GM12878 (cell line): ENCODE measurements around the gene CAB39. TPM values are rescaled to one million over a fixed set of nuclear protein-coding genes. Genes with fewer than 3 reads are reported as not detected.

Experiments
- ATAC-seq: fragments of 200-7000 bp; cut with Tn5 transposase; 3 replicates; pipeline ENCODE4 v1.9.1; 2020; ENCODE audit warnings: mild to moderate bottlenecking, moderate library complexity
- BruUV-seq: library from RNA; stranded (reverse); fragments of 400-500 nt; replicated peaks from 2 replicates; lab custom pipeline; 2021; lab: Mats Ljungman, UMichigan
- CTCF ChIA-PET: fragments of 300-600 bp; sonication (Branson Sonifier 250); formaldehyde crosslinking; extraction: SDS; loops from one replicate; lab custom pipeline; 2021; ENCODE audit warnings: inconsistent platforms; lab: Yijun Ruan, JAX
- POLR2A ChIA-PET: fragments of 350-600 bp; formaldehyde crosslinking; extraction: SDS; loops from one replicate; lab custom pipeline; 2021; ENCODE audit warnings: inconsistent platforms; lab: Charles Lee
- RAD21 ChIA-PET: fragments of 300-600 bp; sonication (Branson Sonifier 250); formaldehyde crosslinking; loops from one replicate; lab custom pipeline; 2023; ENCODE audit warnings: antibody characterized with exemption; ENCODE audit not compliant: unreplicated experiment; lab: Charles Lee
- SMC1A ChIA-PET: fragments of 300-600 bp; sonication (Branson Sonifier 250); formaldehyde crosslinking; loops from one replicate; lab custom pipeline; 2023; ENCODE audit not compliant: unreplicated experiment, uncharacterized antibody; lab: Charles Lee
- DNase-seq: peaks from one replicate; pipeline ENCODE4 v3.0.0-alpha.2; 2011; ENCODE audit warnings: low read depth, low spot score
- FAIRE-seq: peaks from 3 replicates; lab custom pipeline; 2011; peaks lifted over from hg19 to GRCh38; lab: Jason Lieb, UNC
- H2AFZ ChIP-seq: 2 replicates; pipeline ENCODE4 v1.6.0; 2011; ENCODE audit warnings: low read depth, low read length, control low read depth; ENCODE audit not compliant: control insufficient read depth
- H3K27ac ChIP-seq: 2 replicates; pipeline ENCODE4 v1.5.1; 2011; ENCODE audit warnings: control low read depth; ENCODE audit not compliant: control insufficient read depth, insufficient read depth
- H3K27me3 ChIP-seq, 2 experiments: replicated peaks in 1 of 2; 2 replicates each; pipeline versions ENCODE4 v1.6.0 to v1.6.1; 2011; ENCODE audit warnings: low read length in 1 of 2; ENCODE audit not compliant: control insufficient read depth in 2 of 2, insufficient read depth in 2 of 2
- H3K36me3 ChIP-seq, 2 experiments: 2 replicates each; pipeline ENCODE4 v1.5.1; 2011; ENCODE audit warnings: low read length in 1 of 2; ENCODE audit not compliant: control insufficient read depth in 2 of 2, insufficient read depth in 2 of 2
- H3K4me1 ChIP-seq: 2 replicates; pipeline ENCODE4 v1.6.1; 2011; ENCODE audit warnings: mild to moderate bottlenecking, low read length, moderate library complexity, mixed read lengths; ENCODE audit not compliant: control insufficient read depth, insufficient read depth
- H3K4me2 ChIP-seq: 2 replicates; pipeline ENCODE4 v1.6.0; 2011; ENCODE audit warnings: control low read depth; ENCODE audit not compliant: control insufficient read depth, insufficient read depth
- H3K4me3 ChIP-seq: fragments of 200-600 bp; sonication (generic); 2 replicates; pipeline ENCODE4 v1.5.1; 2016
- H3K79me2 ChIP-seq: 2 replicates; pipeline ENCODE4 v1.6.0; 2011; ENCODE audit warnings: low read length; ENCODE audit not compliant: control insufficient read depth, insufficient read depth
- H3K9ac ChIP-seq: 2 replicates; pipeline ENCODE4 v1.8.0; 2011; ENCODE audit warnings: low read length, control low read depth, mixed read lengths; ENCODE audit not compliant: control insufficient read depth, insufficient read depth
- H3K9me3 ChIP-seq: replicated peaks from 3 replicates; pipeline ENCODE4 v1.5.1; 2011; ENCODE audit warnings: mild to moderate bottlenecking, low read length; ENCODE audit not compliant: control insufficient read depth, insufficient read depth
- H4K20me1 ChIP-seq: 2 replicates; pipeline ENCODE4 v1.6.0; 2011; ENCODE audit not compliant: control insufficient read depth, insufficient read depth
- BCLAF1 ChIP-seq: fragments of 450-650 bp; IDR thresholded peaks from 2 replicates; pipeline ENCODE4 v1.6.1; 2017; ENCODE audit warnings: antibody characterized with exemption, mild to moderate bottlenecking, moderate library complexity
- BRCA1 ChIP-seq: IDR thresholded peaks from 2 replicates; pipeline ENCODE4 v1.6.1; 2011; ENCODE audit warnings: low read depth, low read length, improper control_type of control experiment
- FOS ChIP-seq: IDR thresholded peaks from 3 replicates; pipeline ENCODE4 v1.6.1; 2011; ENCODE audit warnings: borderline replicate concordance; ENCODE audit not compliant: insufficient read length; ENCODE audit errors: extremely low read depth
- FOXM1 ChIP-seq: IDR thresholded peaks from 2 replicates; pipeline ENCODE4 v1.6.1; 2012; ENCODE audit warnings: low read depth, mild to moderate bottlenecking, inconsistent platforms, low read length, moderate library complexity
- HDGF ChIP-seq: fragments of 450-650 bp; IDR thresholded peaks from 2 replicates; pipeline ENCODE4 v1.6.1; 2016; ENCODE audit warnings: antibody characterized with exemption
- JUND ChIP-seq: IDR thresholded peaks from 2 replicates; pipeline ENCODE4 v1.6.1; 2012; ENCODE audit warnings: low read depth, mild to moderate bottlenecking, low read length, improper control_type of control experiment, moderate library complexity
- KLF5 ChIP-seq: fragments of 450-650 bp; IDR thresholded peaks from 2 replicates; pipeline ENCODE4 v1.6.1; 2014; ENCODE audit warnings: mild to moderate bottlenecking; ENCODE audit not compliant: partially characterized antibody
- MXI1 ChIP-seq: fragments of 150-350 bp; IDR thresholded peaks from 2 replicates; pipeline ENCODE4 v1.6.1; 2011; ENCODE audit warnings: low read depth, mild to moderate bottlenecking, inconsistent platforms, low read length, improper control_type of control experiment
- PKNOX1 ChIP-seq: fragments of 450-650 bp; IDR thresholded peaks from 2 replicates; pipeline ENCODE4 v1.6.1; 2016; ENCODE audit warnings: mild to moderate bottlenecking
- RAD21 ChIP-seq: IDR thresholded peaks from 2 replicates; pipeline ENCODE4 v1.6.1; 2011; ENCODE audit warnings: mild to moderate bottlenecking, low read depth, low read length, moderate library complexity; ENCODE audit not compliant: insufficient read depth
- RUNX3 ChIP-seq: IDR thresholded peaks from 2 replicates; pipeline ENCODE4 v1.6.1; 2012; ENCODE audit warnings: low read length, inconsistent platforms
- STAT3 ChIP-seq: IDR thresholded peaks from 2 replicates; pipeline ENCODE4 v1.6.1; 2011; ENCODE audit warnings: low read depth, low read length, improper control_type of control experiment
- ZNF274 ChIP-seq: IDR thresholded peaks from one replicate; pipeline ENCODE4 v1.8.0; 2011; ENCODE audit not compliant: insufficient read length, insufficient read depth
- ZSCAN29 ChIP-seq: fragments of 450-650 bp; IDR thresholded peaks from 2 replicates; pipeline ENCODE4 v1.6.1; 2017; ENCODE audit warnings: mild to moderate bottlenecking, moderate library complexity
- WGBS: methylation state at CpG from one replicate; pipeline ENCODE4 v1.1.6; 2016; ENCODE audit warnings: low lambda C conversion rate; ENCODE audit not compliant: insufficient replicate concordance, insufficient coverage; ENCODE audit errors: missing lambda C conversion rate; 5-methylcytosine and 5-hydroxymethylcytosine counted together
- in situ Hi-C: fragments of 300-500 bp; cut with MboI; formaldehyde crosslinking; loops from 9 replicates; pipeline ENCODE4 v1.14.3; 2018; ENCODE audit warnings: mixed read lengths
- intact Hi-C: fragments of 100-400 bp; cut with micrococcal nuclease; formaldehyde crosslinking; loops from one replicate; pipeline ENCODE4 v1.14.2; 2022; ENCODE audit not compliant: unreplicated experiment
- polyA plus RNA-seq, 11 experiments: library from polyadenylated mRNA; depleted of rRNA in 4 of 11; unstranded in 6 of 11; stranded (reverse) in 5 of 11; fragments of >200 nt; fragmentation: Nextera tagmentation in 4 of 11; fragmentation: Illumina TruSeq in 1 of 11; extraction: Ambion mirVana in 4 of 11; extraction: Trizol in 1 of 11; gene quantifications; 1 replicate in 1 of 11; 2 replicates in 10 of 11; pipeline versions ENCODE4 v1.2.1 to v1.2.3, GENCODE V29; 2011 to 2016; ENCODE audit warnings: inconsistent platforms in 2 of 11, missing spikeins in 2 of 11, low read depth in 1 of 11
- total RNA-seq, 4 experiments: library from RNA; depleted of rRNA in 3 of 4; stranded (reverse); fragments of >200 nt in 3 of 4; fragmentation: Illumina TruSeq in 1 of 4; extraction: Trizol in 1 of 4; gene quantifications; 2 replicates each; pipeline versions ENCODE4 v1.2.1 to v1.2.3, GENCODE V29; 2013 to 2021
- TF ChIP-seq, protein P1 (sequence below): IDR thresholded peaks from 2 replicates; pipeline ENCODE4 v1.6.1; 2011; ENCODE audit warnings: borderline replicate concordance, low read depth, mild to moderate bottlenecking, moderate library complexity, mixed read lengths, low read length; ENCODE audit not compliant: insufficient read depth; ENCODE audit errors: extremely low read length
- TF ChIP-seq, protein P2 (sequence below): fragments of 450-650 bp; IDR thresholded peaks from 2 replicates; pipeline ENCODE4 v1.6.1; 2017; ENCODE audit warnings: borderline replicate concordance

The CAB39 gene
- total and polyA plus RNA-seq, 10 of the 15 experiments (the other 5 are each of a cell fraction or from before 2014, with no cell fraction given), result 13.3 to 129 (median 62.9) TPM

DNA sequence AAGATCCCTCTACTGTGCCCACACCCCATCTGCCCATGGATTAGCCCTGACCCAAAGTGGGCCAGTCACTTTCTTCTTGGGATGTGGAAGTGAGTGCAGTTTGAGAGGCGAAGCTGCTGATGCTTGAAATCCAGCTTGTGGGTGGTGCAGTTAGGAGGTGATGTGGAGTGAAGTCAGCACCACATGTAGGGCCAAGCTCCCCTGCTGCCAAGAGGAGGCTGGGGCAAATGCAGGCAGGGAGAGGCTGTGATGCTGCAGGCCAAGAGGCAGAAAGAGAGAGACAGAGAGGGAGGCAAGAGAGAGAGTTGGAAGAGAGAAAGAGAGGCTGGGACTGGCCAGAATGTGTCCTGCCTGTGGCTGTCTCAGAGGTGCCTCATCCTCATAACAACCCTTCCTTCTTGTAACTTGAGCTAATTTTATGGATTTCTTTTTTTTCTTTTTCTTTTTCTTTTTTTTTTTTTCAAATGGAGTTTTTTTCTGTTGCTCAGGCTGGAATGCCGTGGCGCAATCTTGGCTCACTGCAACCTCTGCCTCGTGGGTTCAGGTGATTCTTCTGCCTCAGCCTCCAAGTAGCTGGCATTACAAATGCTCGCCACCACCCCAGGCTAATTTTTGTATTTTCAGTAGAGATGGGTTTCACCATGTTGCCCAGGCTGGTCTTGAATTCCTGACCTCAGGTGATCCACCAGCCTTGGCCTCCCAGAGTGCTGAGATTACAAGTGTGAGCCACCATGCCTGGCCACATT lies 35.3 kb upstream of the CAB39 start:
- RAD21 ChIA-PET, result interaction anchor here (1.3 kb wide), 1 partner anchor 9 kb away, joined by 4 read pairs; no protein-coding TSS in a partner anchor
- no peak overlapping the region for H3K4me2 ChIP-seq
- H4K20me1 ChIP-seq, result no peaks in the 10 kb centered on the region
- intact Hi-C loops (no loop called here), in situ Hi-C loops (no loop called here)
- no peak overlapping the region for H2AFZ ChIP-seq
- CTCF ChIA-PET, result interaction anchor here (0.8 to 2.6 kb wide), 3 partner anchors 9 to 120 kb away, joined by 3 to 10 read pairs (median 3); no protein-coding TSS in a partner anchor
- H3K27ac ChIP-seq, result no peak overlapping the region
- peaks cover 4% of the 10 kb centered on the region; the same call in 1 of the 3 replicates for H3K9me3 ChIP-seq
- no peaks in the 10 kb centered on the region for H3K4me1 ChIP-seq
- no peak for ATAC-seq
- H3K79me2 ChIP-seq, result no peaks in the 10 kb centered on the region
- SMC1A ChIA-PET, result interaction anchor here (0.6 to 2.6 kb wide), 3 partner anchors 9 to 63 kb away, joined by 3 to 7 read pairs (median 3); no protein-coding TSS in a partner anchor
- no TSS peak for BruUV-seq
- no peaks in the 10 kb centered on the region for H3K27me3 ChIP-seq
- no peaks in the 10 kb centered on the region for H3K36me3 ChIP-seq
- POLR2A ChIA-PET, result interaction anchor here (0.5 to 0.8 kb wide), 4 partner anchors 13 to 682 kb away, joined by 3 to 6 read pairs (median 4); no protein-coding TSS in a partner anchor
- H3K9ac ChIP-seq, result no peak overlapping the region
- no peak for FAIRE-seq
- H3K4me3 ChIP-seq, result no peak overlapping the region
- no peak for DNase-seq
- 68% methylated on average over 5 of the region's 5 CpGs for WGBS
- TF ChIP-seq KLF5 (no peak), BRCA1 (no peak), HDGF (no peak), FOXM1 (no peak), RAD21 (no peak), JUND (no peak), MXI1 (no peak), RUNX3 (no peak), BCLAF1 (no peak), FOS (no peak), ZSCAN29 (no peak), ZNF274 (no peak), STAT3 (no peak), PKNOX1 (no peak)
- TF ChIP-seq, protein P1, sequence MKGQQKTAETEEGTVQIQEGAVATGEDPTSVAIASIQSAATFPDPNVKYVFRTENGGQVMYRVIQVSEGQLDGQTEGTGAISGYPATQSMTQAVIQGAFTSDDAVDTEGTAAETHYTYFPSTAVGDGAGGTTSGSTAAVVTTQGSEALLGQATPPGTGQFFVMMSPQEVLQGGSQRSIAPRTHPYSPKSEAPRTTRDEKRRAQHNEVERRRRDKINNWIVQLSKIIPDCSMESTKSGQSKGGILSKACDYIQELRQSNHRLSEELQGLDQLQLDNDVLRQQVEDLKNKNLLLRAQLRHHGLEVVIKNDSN, result no peak
- TF ChIP-seq, protein P2, sequence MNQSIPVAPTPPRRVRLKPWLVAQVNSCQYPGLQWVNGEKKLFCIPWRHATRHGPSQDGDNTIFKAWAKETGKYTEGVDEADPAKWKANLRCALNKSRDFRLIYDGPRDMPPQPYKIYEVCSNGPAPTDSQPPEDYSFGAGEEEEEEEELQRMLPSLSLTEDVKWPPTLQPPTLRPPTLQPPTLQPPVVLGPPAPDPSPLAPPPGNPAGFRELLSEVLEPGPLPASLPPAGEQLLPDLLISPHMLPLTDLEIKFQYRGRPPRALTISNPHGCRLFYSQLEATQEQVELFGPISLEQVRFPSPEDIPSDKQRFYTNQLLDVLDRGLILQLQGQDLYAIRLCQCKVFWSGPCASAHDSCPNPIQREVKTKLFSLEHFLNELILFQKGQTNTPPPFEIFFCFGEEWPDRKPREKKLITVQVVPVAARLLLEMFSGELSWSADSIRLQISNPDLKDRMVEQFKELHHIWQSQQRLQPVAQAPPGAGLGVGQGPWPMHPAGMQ, result no peak
